ENCODE data around the gene SPECC1.
"Not testable (repeated sequence)": the region's sequence is repeated elsewhere in the genome, so short reads cannot be mapped to it uniquely, and the experiment has no call there.

The SPECC1 gene

GRCh38 chr17:20280851-20281250, 271.7 kb downstream of the SPECC1 start:
- FAIRE-seq, result no peak

DNA sequence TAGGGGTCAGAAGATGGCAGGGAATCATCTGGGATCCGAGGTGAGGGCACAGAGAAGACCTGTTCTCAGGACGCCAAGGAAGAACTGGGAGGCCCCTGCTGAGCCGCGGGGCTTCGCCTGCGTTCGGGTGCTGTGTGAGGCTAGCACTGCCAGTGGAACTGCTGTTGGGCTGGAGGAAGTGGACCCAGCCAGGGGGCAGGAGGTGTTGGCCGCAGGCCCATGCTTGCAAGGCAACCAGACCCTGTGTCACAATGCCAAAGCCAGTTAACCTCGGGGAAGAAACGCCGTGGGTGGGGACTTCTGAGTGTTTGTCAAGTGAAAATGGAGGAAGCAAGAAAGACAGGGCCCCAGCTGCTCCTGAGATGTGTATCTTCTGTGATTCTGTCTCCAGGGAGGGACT, 272.7 kb downstream of the SPECC1 start:
- no peak for FAIRE-seq

DNA sequence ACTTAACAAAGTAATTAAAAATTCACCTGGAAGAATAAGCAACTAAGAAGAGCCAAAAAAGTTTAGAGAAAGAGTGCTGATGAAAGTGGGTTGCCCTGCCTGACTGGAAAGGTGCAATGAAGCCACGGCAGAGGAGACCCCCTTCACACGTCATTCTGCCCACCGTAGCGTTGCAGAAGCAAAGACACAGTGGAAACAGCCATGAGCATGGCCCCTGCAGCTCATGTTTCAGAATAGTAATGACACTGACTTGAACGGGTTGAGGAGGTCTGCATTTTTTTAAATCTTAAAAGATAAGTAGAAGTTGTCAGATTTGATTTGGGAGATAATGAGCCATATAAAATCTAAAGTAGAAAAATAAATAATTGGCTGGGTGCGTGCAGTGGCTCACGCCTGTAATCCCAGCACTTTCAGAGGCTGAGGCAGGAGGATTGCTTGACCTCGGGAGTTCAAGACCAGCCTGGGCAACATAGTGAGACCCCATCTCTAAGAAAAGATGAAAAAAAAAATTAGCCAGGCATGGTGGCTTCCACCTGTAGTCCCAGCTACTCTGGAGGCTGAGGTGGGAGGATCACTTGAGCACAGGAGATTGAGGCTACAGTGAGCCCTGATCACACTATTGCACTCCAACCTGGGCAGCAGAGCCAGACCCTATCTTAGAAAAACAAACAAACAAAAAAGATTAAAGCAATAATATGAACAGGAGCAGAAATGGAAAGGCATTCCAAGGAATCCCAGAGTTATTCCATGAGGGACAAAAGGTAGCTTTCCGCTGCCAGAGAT, 273.6 kb downstream of the SPECC1 start:
- no peak for FAIRE-seq

DNA sequence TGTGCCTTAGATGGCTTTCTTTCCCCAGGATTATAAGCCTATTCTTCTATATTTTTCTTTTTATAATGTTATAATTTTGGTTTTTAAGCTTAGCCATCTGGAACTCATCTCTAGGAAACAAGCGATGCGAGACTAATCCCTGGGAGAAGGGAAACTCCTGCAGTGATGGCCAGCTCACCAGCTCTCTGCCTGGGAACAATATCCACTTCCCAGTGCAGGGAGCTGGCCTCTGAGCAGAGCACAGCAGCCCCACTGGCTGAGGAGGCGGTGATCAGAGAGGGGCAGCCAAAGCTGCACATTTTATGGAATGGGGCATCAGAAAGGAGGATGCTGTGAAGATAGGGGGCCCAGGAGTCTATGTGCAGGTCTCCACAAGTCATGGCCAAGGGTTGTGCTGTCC, 274.9 kb downstream of the SPECC1 start:
- no peak for FAIRE-seq

DNA sequence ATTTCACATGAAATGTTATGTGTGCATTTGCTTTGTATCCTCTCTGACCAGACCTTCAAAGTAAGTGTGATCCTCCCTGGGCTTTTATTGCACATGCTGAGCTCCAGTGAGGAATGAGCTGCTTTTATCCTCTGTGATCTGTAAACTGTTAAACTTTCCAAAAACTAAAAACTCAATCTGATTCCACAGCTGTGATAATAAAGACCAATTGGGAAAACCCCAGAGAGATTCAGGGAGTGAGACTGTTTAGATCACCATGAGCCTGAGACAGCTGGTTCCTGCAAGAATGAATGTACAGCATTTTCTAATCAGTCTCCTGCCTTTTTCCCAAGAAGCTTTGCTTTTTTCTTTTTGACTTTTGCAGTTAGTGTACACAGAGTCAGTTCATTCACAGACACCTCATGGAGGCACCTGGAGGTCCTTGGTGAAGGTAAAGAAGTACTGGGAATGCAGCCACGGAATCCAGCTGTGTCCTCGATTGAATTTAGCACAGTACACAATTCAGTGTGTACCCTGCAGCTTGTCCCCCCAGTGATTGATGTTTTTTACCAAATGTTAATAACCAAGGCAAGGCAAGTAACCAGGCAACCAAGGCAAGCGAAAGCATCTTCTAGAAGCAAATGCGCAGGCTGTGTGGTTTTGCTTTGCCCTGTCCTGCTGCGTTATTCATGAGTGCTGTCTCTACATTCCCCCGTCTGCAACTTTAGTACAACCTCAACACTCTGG, 275.6 kb downstream of the SPECC1 start:
- peak; percentile 80 for FAIRE-seq

DNA sequence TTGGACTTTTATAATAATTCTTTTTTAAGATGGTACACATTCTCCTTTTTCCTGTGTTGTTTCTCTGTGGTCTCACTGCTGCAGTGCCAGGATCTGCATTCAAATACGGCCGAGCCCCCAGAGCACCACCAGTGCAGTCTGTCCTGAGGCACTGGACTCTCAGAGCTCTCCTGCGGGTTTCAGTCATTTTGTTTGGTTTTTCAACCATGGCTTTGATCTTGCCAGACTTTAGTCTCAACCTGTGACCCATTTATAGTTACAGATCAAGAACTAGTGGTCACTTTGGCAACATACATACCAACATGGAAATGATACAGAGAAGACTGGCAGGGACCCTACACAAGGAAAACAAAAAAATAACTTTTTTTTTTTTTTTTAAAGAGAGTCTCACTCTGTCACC, 280.8 kb downstream of the SPECC1 start:
- no peak for FAIRE-seq

DNA sequence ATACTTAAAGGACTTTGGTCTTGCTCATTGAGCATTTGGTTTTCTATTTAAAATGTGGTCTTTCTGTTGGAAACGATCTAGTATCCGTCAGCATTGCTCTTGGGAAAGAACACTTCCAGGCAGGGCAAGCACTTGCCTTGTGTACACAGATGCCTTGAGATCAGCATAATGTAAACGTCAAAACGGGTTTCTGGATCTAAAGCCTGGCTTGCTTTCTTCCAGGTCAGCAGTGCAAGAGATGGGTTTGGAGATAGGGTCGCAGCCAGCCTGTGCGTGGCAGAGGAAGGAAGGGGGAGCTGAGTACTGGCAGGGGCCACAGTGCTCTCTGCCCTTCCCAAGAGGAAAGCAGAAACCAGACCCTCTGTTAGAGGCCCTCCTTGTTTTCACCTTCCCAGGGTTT, 282.7 kb downstream of the SPECC1 start:
- no peak for FAIRE-seq

DNA sequence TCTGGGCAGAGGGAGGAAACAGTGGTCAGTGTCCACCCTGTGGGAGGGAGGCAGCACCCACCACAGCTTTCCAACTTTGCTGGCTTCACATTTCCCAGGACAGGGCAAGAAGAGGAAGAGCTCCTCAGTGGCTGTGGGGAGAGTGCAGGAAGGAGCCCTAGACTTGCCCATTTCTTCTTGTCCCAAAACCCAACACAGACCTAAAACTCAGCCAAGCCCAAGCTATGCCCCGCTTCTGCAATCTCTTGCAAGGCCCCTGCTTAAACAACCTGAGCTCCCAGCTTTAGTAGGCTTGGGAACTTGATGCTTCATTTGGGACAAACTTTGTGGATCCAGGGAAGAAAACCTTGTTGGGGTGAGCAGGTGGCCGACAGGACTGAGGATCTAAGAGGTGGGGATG, 284.3 kb downstream of the SPECC1 start:
- FAIRE-seq, result no peak

- FAIRE-seq, result no peak
Observed at GRCh38 chr17:20294120-20294519, 285.0 kb downstream of the SPECC1 start.

DNA sequence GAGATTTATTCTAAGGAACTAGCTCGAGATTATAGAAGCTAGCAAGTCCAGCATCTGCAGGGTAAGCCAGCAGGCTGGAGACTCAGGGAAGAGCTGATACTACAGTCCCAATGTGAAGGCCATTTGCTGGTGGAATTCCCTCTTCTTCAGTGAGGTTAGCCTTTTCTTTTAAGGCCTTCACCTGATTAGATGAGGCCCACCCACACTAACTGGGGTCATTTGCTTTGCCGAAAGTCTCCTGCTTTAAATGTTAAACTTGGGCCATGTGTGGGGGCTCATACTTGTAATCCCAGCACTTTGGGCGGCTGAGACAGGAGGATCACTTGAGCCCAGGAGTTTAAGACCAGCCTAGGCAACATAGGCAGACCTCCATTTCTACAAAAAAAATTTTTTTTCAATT, 289.9 kb downstream of the SPECC1 start:
- no peak for FAIRE-seq

DNA sequence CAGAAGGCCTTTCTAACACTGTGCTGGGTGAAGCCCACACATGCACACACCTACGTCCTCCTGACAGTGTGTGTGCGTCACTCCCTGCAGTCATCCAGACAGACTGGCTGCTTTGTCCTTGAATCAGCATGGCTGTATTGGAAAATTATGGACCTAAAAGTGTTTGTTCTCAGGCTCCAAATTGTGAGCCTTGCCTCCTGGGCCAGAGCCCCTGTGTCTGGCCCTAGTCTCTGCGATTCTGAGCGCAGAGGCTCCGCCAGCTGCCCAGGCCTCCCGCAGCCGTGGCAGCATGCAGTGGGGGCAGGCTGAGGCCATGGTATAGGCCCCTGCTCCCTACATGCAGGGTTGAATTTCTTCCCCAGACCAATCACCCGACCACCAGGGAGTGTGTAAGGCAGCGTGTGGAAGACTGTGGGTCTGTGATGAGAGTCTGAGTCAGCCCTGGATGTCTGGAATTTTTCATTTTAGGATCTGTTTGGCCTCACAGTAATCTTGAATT, 291.3 kb downstream of the SPECC1 start:
- FAIRE-seq, result no peak

- FAIRE-seq, result no peak
Observed at GRCh38 chr17:20302246-20302917, 293.2 kb downstream of the SPECC1 start.

DNA sequence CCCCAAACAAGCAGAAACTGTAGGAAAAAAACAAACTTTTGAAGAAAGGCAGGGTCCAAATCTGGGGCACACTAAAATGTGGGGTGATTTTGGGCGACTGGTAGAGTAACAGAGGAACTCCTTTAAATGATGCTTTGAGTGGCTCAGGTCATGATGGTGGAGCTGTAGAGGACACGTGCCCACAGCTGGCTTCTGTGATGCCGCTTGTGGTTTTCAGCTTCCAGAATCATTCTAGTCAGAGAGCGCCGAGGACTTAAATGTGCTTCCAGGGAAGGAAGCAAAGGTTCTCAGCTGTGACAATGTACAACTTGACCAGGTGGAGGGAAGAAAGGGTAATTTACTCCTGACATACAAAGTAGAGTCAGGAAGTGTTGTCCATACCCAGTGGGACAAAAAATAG, 295.8 kb downstream of the SPECC1 start:
- no peak for FAIRE-seq

GRCh38 chr17:20306924-20307323, 297.8 kb downstream of the SPECC1 start:
- no peak for FAIRE-seq

DNA sequence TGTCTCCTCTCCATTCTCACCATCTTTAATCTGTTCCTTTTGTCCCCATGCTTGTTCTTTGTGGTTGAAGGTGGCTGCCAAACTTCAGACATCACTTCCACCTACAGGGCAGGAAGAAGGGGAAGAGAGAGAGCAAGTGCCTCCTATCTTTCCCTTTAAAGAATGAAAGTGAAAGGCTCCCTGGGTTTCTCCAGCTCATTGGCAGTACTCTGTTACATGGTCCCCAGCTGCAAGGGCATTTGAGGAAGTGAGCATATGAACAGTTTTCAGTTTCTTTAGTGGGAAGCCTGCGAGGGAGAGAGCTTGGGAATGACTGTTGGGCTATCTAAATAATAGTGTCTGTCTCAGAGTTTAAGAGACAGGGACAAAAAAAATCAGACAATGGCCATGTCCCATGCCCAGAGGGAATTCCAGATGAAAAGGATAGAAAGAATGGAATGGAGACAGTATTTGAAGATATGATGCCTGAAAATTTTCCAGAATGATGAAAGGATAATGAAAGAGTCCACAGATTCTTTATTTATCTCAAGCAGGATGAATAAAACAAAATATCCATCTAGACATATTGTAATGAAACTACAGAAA, 298.3 kb downstream of the SPECC1 start:
- no peak for FAIRE-seq

- FAIRE-seq, result no peak
Observed at GRCh38 chr17:20310481-20310880, 301.3 kb downstream of the SPECC1 start.

- no peak for FAIRE-seq
Observed at GRCh38 chr17:20313306-20313705, 304.1 kb downstream of the SPECC1 start.

DNA sequence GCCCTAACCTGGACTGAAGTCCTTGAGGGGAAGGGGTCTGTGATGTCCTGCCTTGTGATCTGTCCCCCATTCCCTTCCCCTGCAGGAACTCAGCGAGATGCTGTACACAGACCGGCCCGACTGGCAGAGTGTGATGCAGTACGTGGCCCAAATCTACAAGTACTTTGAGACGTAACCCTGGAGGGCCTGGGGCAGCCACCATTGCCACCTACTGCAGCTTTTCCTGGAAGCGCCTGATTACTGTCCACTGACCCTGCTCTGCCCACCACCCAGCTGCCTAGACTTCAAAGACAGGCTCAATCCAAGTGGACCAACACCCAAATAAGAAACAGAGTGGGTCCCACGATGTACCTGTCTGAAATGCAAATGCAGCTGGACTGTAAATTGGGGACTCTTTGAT, 304.7 kb downstream of the SPECC1 start:
- FAIRE-seq, result no peak

DNA sequence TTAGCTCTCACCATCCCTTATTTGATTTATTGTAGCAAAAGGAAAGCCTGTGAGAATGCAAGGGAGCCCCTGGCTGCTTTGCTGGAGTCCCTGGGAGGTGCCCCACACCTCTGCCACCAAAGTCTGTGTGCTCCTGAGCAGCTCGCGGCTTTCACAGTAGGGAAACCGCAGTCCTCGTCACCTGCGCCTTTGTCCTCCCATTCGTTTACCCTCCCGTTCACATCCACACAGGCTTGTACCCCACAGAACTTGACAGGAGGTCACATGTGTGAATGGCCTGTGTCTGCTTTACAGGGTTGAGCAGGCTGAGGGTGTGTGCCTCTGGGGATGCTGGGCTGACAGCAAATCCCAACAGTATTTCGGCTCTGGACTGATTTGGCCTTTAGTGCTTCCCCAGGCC, 305.7 kb downstream of the SPECC1 start:
- no peak for FAIRE-seq

- no peak for FAIRE-seq
Observed at GRCh38 chr17:20315311-20315710, 306.2 kb downstream of the SPECC1 start.

GRCh38 chr17:20315821-20316220, 306.7 kb downstream of the SPECC1 start:
- FAIRE-seq, result no peak

DNA sequence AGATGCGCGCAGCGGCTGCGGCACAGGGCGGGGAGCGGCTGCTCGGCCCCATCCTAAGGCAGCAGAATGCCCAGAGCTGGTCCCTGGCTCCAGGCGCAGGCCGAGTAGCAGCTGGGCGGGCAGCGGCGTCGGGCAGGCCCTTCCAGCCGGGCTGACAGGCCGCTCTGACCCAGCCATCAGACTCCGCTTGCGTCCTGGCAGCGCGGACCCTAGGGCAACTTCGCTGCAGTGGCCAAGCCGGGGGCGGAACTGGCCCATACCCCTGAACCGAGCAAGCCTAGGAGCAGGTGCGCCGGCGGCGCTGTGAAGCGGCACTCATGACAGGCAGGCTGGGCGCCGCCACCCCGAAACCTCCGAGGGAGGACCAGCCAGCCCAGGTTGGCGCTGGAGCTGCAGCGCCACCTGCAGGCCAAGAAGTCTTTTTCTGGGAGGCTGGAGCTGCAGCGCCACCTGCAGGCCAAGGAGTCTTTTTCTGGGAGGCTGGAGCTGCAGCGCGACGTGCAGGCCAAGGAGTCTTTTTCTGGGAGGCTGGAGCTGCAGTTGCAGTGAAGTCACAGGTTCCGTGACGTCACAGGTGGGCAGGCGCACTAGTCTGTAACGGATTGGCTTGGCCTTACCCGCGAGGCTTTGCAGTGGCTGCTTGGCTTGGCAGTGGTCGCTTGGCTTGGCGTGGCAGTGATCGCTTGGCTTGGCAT, 311.5 kb downstream of the SPECC1 start:
- not testable (repeated sequence) for FAIRE-seq

DNA sequence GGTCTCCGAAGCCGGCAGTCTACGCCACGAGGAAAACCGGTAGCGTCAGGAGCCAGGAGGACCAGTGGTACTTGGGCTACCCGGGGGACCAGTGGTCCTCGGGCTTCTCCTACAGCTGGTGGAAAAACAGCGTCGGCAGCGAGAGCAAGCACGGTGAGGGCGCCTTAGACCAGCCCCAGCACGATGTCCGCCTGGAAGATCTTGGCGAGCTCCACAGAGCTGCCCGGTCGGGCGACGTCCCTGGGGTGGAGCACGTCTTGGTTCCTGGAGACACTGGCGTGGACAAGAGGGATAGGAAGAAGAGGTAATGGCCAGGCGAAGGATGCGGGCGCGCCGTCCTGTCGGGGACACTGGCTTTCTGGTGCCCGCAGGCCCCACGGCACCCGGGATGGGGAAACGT, 312.2 kb downstream of the SPECC1 start:
- FAIRE-seq, result not testable (repeated sequence)

All from endometrium (tissue), 2 donors.